HG03135 (cell line): ENCODE results near the gene ENPP6.
"Not testable (repeated sequence)": the region's sequence is repeated elsewhere in the genome, so short reads cannot be mapped to it uniquely, and the experiment has no call there.

Experiments used
- ATAC-seq: cut with Tn5 transposase; IDR thresholded peaks from one replicate; pipeline ENCODE4 v1.9.1; 2021; ENCODE audit warnings: mild to moderate bottlenecking, moderate library complexity; ENCODE audit not compliant: unreplicated experiment

ENPP6 gene

GRCh38 chr4:184066584-184067300, 150.9 kb downstream of the ENPP6 start:
- no peak for ATAC-seq

- no peak for ATAC-seq
Measured at GRCh38 chr4:184064877-184065276, 152.8 kb downstream of the ENPP6 start.

GRCh38 chr4:184062769-184063168, 154.9 kb downstream of the ENPP6 start:
- ATAC-seq, result no peak

- no peak for ATAC-seq
Measured at GRCh38 chr4:184061582-184061981, 156.1 kb downstream of the ENPP6 start.

DNA sequence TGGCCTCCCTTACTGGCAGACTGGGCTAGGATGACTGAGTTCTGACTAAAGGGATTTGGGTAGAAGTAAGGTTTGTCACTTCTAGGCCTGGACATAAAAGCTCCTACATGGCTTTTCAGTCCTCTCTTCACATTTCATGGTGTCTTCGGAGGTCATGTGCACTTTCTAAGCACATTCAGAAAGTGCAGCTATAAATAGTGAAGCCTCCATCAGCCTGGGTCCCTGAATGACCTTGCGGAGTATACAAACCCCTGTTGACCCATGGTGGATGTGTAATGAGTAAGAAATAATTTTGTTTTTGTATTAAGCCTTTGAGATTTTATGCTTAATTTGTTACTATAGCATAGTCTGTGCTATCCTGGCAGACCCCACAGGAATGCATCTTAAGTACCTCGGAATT, 158.6 kb downstream of the ENPP6 start:
- ATAC-seq, result no peak

DNA sequence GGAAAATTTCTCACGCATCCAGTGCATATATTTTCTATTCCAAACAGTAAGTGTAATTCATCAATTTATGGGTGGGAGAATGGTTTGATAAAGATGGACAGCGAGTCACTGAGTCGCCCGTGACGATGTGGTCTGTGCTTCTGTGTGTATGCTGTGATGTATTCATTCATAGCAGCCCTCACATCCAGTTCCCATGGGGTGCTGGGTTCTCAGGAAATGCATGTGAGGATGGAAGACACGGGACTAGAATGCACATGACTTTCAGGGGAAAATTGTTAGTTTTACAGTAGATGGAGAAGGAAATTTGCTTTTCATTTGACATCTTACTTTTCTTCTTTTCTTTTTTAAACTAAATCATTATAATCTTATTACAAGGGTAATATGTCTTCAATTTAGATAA, 159.6 kb downstream of the ENPP6 start:
- ATAC-seq, result no peak

GRCh38 chr4:184056877-184057276, 160.8 kb downstream of the ENPP6 start:
- ATAC-seq, result no peak

DNA sequence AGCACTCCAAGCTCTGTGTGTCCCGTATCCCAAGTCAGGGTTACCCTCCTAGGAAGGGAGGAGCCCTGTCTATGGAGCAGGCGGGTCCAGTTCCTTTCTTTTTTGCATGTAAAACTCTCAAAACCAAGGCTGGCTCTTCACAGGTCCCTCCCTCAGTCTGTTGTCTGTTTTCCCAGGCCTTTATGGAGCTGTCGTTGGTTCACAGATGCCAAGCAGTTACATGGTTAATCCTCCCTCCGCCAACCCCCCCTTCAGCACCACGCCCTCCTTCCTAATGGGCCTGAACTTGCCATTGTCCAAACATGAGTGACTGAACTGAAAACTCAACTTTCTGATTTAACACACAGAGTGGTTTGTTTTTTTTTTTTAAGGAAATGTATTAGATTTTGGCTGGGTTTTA, 164.2 kb downstream of the ENPP6 start:
- ATAC-seq, result no peak

- no peak for ATAC-seq
Measured at GRCh38 chr4:184052616-184053015, 165.1 kb downstream of the ENPP6 start.

GRCh38 chr4:184051262-184051661, 166.4 kb downstream of the ENPP6 start:
- ATAC-seq, result not testable (repeated sequence)

DNA sequence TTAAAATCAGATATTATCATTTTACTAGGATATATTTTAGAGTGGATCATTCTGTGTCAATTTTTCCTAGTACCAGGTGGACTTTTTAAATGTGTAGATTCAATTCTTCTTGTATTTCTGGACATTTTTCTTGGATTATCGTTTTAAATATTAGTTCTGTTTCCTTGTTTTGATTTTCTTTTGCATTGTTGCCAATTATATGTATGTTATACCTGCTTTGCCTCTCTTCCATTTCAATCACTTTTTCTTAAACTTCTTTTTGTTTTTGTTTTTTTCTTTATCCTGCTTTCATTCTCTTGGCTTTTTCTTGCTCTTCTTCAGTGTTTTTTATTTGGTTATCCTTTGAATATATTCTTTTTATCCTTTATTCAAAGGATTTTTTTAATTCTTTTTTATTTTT, 171.5 kb downstream of the ENPP6 start:
- no peak for ATAC-seq

- ATAC-seq, result no peak
Measured at GRCh38 chr4:184041156-184041555, 176.5 kb downstream of the ENPP6 start.

DNA sequence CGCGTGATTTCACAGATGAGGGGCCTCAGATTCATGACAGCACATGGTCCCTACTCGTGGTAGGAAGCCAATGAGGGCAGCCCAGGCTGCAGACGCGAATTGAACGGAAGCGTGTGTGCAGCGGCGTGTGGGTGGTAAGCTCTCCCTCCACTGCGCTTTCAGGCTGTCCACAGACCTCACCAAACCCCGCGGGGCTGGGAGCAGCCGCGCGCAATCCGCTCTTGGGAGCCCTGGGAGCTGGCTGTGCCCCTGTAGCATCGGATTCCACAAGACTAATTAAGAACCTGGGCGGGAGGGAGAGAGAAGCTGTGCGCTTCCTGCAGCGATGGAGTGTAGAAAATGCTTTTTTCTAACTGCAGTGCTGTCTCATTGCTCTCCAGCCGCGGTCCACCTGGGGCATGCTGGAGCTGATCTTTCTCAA, 177.7 kb downstream of the ENPP6 start:
- no peak for ATAC-seq
